Bronchial epithelial cell (primary cell): ENCODE data around the gene SPAG16. TPM values are rescaled to one million over a fixed set of nuclear protein-coding genes. Genes with fewer than 3 reads are reported as not detected.

Source experiments
- DNase-seq: peaks from one replicate; pipeline ENCODE4 v3.0.0-alpha.2; 2010; ENCODE audit warnings: low read depth
- FAIRE-seq: peaks from 2 replicates; lab custom pipeline; 2011; peaks lifted over from hg19 to GRCh38; lab: Jason Lieb, UNC
- H3K27me3 ChIP-seq: 2 replicates; pipeline ENCODE4 v1.5.1; 2011; ENCODE audit warnings: low read length; ENCODE audit not compliant: control insufficient read depth, insufficient read depth
- H3K36me3 ChIP-seq: 2 replicates; pipeline ENCODE4 v1.5.1; 2011; ENCODE audit warnings: low read length; ENCODE audit not compliant: control insufficient read depth, insufficient read depth
- H3K4me3 ChIP-seq: 2 replicates; pipeline ENCODE4 v1.5.1; 2011; ENCODE audit warnings: mild to moderate bottlenecking, low read depth, low read length, control low read depth
- total RNA-seq: library from RNA; depleted of rRNA; stranded (reverse); fragments of >200 nt; gene quantifications from 2 replicates; pipeline ENCODE4 v1.2.1, GENCODE V29; 2014
- TF ChIP-seq, protein P1 (sequence below): IDR thresholded peaks from 2 replicates; pipeline ENCODE4 v1.5.1; 2011; ENCODE audit warnings: mild to moderate bottlenecking, moderate library complexity, low read length, control low read depth, inconsistent platforms; ENCODE audit not compliant: insufficient read depth, severe bottlenecking

The SPAG16 gene
- total RNA-seq, 1 donor from 2014 or later, result 10.8 TPM

GRCh38 chr2:213285404-213285803, 1.1 kb downstream of the SPAG16 start:
- Histone ChIP-seq H3K36me3 (no peaks in the 10 kb centered on the region), H3K4me3 (peak overlapping the region; percentile 69), H3K27me3 (no peaks in the 10 kb centered on the region)
- DNase-seq (peak; percentile 48), FAIRE-seq (no peak)
- TF ChIP-seq, protein P1, sequence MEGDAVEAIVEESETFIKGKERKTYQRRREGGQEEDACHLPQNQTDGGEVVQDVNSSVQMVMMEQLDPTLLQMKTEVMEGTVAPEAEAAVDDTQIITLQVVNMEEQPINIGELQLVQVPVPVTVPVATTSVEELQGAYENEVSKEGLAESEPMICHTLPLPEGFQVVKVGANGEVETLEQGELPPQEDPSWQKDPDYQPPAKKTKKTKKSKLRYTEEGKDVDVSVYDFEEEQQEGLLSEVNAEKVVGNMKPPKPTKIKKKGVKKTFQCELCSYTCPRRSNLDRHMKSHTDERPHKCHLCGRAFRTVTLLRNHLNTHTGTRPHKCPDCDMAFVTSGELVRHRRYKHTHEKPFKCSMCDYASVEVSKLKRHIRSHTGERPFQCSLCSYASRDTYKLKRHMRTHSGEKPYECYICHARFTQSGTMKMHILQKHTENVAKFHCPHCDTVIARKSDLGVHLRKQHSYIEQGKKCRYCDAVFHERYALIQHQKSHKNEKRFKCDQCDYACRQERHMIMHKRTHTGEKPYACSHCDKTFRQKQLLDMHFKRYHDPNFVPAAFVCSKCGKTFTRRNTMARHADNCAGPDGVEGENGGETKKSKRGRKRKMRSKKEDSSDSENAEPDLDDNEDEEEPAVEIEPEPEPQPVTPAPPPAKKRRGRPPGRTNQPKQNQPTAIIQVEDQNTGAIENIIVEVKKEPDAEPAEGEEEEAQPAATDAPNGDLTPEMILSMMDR, result no peak

DNA sequence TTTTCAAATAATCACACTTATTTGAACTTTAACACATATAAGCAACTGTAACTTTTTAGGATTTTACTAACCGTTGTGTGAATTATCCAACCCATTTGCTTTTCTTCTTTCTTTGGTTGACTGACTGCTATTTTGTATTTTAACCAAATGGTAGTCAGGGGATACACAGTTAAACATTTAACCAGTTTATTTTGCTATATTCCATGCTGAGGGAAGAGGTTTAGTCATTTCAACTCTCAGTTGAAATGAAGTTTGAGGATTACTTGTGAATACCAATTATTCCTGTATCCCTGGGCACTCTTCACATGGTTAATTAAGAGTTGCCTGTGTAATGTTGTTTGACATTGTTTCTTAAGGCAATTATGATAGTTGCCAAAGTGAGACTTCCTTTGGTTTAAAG, 1.9 kb downstream of the SPAG16 start:
- Histone ChIP-seq H3K4me3 (no peak overlapping the region), H3K27me3 (no peaks in the 10 kb centered on the region), H3K36me3 (no peaks in the 10 kb centered on the region)
- FAIRE-seq, result no peak
- TF ChIP-seq, protein P1, result no peak
- no peak for DNase-seq

DNA sequence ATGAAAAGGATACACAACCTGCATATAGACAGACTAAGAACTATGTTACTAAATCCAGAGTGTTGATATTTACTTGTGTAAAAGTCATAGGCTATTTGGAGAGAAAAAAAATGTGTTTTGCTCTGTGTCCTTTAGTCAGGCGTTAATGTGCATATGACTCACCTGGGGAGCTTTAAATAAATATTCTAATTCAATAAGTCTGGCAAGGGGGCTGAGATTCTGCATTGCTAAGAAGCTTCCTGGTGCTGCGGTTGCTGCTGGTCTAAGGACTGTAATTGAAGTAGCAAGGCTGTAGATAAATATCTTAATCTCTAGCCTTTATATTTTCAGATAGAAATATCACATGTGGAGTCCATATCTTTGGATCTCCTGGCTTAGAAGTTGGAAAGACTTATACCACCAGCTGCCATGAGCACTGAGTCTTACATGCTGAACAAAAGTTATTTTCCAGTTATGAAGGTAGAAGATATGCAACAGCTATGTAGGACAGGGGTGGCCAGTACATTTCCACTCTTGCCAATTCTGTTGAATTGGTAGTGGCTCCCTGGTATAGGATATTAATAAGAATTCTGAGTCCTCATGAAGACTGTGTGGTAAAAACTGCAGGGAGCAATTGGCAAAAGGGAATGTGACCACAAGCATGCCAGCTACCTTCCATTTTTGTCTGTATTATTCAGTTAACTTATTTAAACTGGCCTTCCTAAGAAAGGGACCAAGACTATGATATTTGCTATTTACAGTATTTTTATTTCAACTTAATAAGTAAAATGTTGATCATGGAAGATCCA, 4.8 kb downstream of the SPAG16 start:
- H3K4me3 ChIP-seq, result no peak overlapping the region
- H3K36me3 ChIP-seq, result no peaks in the 10 kb centered on the region
- H3K27me3 ChIP-seq, result no peaks in the 10 kb centered on the region
- FAIRE-seq (no peak), DNase-seq (peak; percentile 76)
- TF ChIP-seq, protein P1, result no peak

- no peaks in the 10 kb centered on the region for H3K36me3 ChIP-seq
- TF ChIP-seq, protein P1, result no peak
Measured at GRCh38 chr2:213290501-213290900, 6.2 kb downstream of the SPAG16 start.

DNA sequence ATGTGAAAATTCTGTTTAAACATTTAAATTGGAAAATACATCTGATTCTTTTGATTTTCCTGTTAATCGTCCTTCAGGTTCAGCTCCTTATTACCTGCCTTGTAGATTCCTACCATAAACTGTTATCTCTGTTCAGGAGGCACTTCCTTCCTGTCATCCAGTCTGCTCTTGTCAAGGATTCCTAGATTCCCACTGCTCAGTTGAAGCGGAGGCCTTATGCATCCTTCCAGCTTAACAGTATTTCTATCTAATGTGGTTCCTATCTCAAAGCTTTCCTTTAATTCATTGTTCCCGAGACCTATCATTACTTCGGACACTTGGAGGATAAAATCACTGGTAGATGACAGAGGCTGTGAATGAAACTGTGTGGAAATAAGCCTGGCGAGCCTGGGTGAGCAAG, 12.0 kb downstream of the SPAG16 start:
- TF ChIP-seq, protein P1, result no peak
- Histone ChIP-seq H3K27me3 (no peaks in the 10 kb centered on the region), H3K36me3 (no peaks in the 10 kb centered on the region), H3K4me3 (no peak overlapping the region)
- DNase-seq (no peak), FAIRE-seq (no peak)

More at GRCh38 chr2:213290501-213290900, 6.2 kb downstream of the SPAG16 start:
- DNase-seq, result no peak
- H3K27me3 ChIP-seq, result no peaks in the 10 kb centered on the region
- no peak overlapping the region for H3K4me3 ChIP-seq
- FAIRE-seq, result no peak
